GM12801 (cell line): Measurements from ENCODE around the gene KANK2.

Experiments used
- CTCF ChIP-seq: IDR thresholded peaks from one replicate; pipeline ENCODE4 v1.5.1; 2011; ENCODE audit warnings: control low read depth; ENCODE audit not compliant: insufficient read length; ENCODE audit errors: extremely low read depth

The KANK2 gene

GRCh38 chr19:11197291-11198174 lies at the start of gene KANK2:
KANK2 (minus strand) TSS chr19:11197545; CDS start chr19:11194511, 3,034 bp downstream.
- TF ChIP-seq CTCF = no peak

DNA sequence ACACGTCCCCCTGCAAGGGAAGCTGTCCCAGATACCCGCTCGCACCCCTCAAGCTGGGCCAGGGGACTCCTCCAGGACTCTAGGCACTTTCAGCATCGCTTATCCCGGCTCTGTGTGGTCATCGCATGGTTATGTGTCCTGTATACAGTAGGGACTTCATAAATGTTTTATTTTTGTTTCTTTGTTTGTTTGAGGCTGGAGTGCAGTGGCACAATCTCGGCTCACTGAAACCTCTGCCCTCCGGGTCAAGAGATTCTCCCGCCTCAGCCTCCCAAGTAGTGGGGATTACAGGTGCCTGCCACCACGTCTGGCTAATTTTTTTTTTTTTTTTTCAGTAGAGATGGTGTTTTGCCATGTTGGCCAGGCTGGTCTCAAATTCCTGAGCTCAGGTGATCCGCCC lies 49.6 kb upstream of the KANK2 start:
- no peak for TF ChIP-seq CTCF

- TF ChIP-seq CTCF = no peak
Observed at GRCh38 chr19:11244846-11245589, 47.7 kb upstream of the KANK2 start.

- TF ChIP-seq CTCF = no peak
Observed at GRCh38 chr19:11243798-11244169, 46.4 kb upstream of the KANK2 start.

GRCh38 chr19:11242864-11243797 lies 45.8 kb upstream of the KANK2 start:
- no peak for TF ChIP-seq CTCF

GRCh38 chr19:11242025-11242424 lies 44.7 kb upstream of the KANK2 start:
- no peak for TF ChIP-seq CTCF
